ENCODE measurements around the gene KBTBD12. TPM values are rescaled to one million over a fixed set of nuclear protein-coding genes. Genes with fewer than 3 reads are reported as not detected.

KBTBD12 gene
- total RNA-seq, 1 donor from 2014 or later = 0.98 TPM

GRCh38 chr3:127960421-127960965, 45.5 kb downstream of the KBTBD12 start:
- no peak for DNase-seq (ENCODE audit: low read depth)
- TF ChIP-seq CTCF (conservative IDR thresholded peaks at IDR 0.05; ENCODE audit: low read depth, low read length) = no peak
- no peak overlapping the region for H3K4me3 ChIP-seq (ENCODE audit: low read depth, low read length)

DNA sequence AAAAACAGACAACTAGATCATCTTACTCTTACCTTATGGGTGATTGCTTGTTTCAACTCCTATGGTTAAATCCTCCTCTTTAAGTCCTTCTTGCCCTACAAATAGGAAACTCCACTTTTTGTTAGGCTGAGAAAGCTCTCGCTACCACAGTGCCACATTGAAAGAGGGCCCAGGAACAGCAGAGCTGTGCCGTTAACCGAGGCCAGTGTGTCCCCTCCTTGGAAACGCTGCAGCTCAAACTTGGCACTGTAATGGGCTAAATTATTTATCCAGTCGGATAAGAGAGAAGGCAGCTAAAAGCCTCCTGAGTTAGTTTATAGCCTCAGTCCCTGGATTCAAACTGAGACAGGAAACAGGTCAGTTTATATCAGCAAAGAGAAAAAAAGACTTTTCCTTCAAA, 46.1 kb downstream of the KBTBD12 start:
- no peak overlapping the region for H3K4me3 ChIP-seq (ENCODE audit: low read depth, low read length)
- DNase-seq (ENCODE audit: low read depth) = no peak
- no peak for TF ChIP-seq CTCF (conservative IDR thresholded peaks at IDR 0.05; ENCODE audit: low read depth, low read length)

- DNase-seq (ENCODE audit: low read depth) = peak; percentile 13
- TF ChIP-seq CTCF (conservative IDR thresholded peaks at IDR 0.05; ENCODE audit: low read depth, low read length) = no peak
- H3K4me3 ChIP-seq (ENCODE audit: low read depth, low read length) = no peak overlapping the region
Measured at GRCh38 chr3:127961963-127962362, 46.9 kb downstream of the KBTBD12 start.

DNA sequence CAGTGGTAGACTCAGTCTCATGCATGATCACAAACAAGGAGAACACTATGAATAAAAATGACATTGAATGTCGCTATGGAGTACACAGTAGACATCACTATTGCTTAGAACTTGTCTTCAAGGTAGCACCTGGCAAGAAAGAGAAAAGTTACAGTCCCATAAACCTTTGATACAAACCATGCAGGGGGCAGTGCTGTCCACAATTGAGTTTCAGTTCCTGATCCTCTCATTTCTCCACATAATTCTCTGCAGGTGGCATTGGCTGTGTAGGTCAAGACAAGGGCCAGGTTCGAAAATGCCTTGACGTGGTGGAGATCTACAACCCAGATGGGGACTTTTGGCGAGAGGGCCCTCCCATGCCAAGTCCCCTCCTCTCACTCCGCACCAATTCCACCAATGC, 47.9 kb downstream of the KBTBD12 start:
- H3K4me3 ChIP-seq (ENCODE audit: low read depth, low read length) = no peak overlapping the region
- no peak for TF ChIP-seq CTCF (conservative IDR thresholded peaks at IDR 0.05; ENCODE audit: low read depth, low read length)
- DNase-seq (ENCODE audit: low read depth) = no peak

DNA sequence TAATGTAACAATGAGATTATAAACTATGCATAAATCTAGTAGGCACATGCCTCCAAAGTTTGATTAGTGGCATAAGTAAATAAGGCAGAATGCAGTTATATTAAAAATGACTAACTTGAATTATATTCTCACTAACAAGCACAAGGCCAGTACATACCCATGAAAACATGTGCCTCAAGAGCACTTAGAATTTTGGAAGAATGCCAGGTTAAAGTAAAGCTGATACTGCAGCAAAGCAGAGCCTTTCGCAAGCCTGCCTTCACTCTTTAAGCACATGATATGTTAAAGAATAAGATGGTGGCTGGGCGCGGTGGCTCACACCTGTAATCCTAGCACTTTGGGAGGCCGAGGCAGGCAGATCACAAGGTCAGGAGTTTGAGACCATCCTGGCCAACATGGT, 49.0 kb downstream of the KBTBD12 start:
- H3K4me3 ChIP-seq (ENCODE audit: low read depth, low read length) = no peak overlapping the region
- DNase-seq (ENCODE audit: low read depth) = no peak
- TF ChIP-seq CTCF (conservative IDR thresholded peaks at IDR 0.05; ENCODE audit: low read depth, low read length) = no peak

DNA sequence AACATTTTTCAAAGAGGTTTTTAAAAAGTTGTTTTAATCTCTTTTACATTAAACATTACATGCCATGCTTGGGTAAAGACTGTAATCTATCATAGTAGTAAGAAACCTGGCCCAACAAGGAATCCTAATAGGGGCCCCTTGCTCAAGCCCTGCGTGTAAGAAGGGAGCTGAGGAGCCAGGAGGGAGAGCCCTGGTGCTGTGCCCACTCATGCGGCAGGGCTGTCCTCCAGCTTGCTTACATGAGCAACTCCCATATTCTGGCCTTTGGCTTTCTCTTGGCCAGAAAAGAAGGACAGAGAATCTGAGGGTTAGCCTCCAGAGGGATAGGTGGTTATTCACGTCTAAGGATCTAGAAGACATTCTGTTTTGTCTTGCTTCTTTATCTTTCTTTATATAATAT, 49.8 kb downstream of the KBTBD12 start:
- H3K4me3 ChIP-seq (ENCODE audit: low read depth, low read length) = no peak overlapping the region
- DNase-seq (ENCODE audit: low read depth) = no peak
- TF ChIP-seq CTCF (conservative IDR thresholded peaks at IDR 0.05; ENCODE audit: low read depth, low read length) = no peak

DNA sequence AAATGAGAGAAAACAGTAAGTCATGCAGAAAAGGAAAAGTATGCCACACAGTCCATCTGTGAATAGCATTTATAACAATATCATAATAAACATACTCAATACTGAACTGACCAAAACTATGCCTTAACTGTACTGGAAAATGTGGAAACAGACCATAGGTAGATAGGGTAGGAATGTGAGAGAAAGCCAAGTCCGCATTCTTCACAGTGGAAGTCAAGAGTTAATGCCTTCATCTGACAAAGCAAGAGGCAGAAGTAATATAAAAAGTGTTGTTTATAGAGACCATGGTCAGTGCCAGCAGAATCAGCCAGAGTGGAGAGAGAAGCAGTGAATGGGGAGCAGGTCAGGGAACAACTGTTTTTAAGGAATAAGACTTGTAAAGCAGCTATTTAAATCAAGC, 52.3 kb downstream of the KBTBD12 start:
- no peak for TF ChIP-seq CTCF (conservative IDR thresholded peaks at IDR 0.05; ENCODE audit: low read depth, low read length)
- no peak overlapping the region for H3K4me3 ChIP-seq (ENCODE audit: low read depth, low read length)
- no peak for DNase-seq (ENCODE audit: low read depth)
